ENCODE data around the gene XIST. TPM values are rescaled to one million over a fixed set of nuclear protein-coding genes. Genes with fewer than 3 reads are reported as not detected.

Gene XIST
- total and polyA plus RNA-seq, 4 donors: 0.93 to 225 (median 65.0) TPM; not detected in 1

GRCh38 chrX:73818200-73819116 is 34.1 kb downstream of the XIST start:
- TF ChIP-seq FOXA2 (IDR thresholded peaks at IDR 0.05): no peak
- no peak for TF ChIP-seq FOXA1 (IDR thresholded peaks at IDR 0.05)
- no peak for TF ChIP-seq MAX (IDR thresholded peaks at IDR 0.05)
- no peak for TF ChIP-seq RAD21 (IDR thresholded peaks at IDR 0.05)
- no peak for TF ChIP-seq REST (IDR thresholded peaks at IDR 0.05)
- TF ChIP-seq TAF1 (conservative IDR thresholded peaks at IDR 0.05): no peak
- no peak for TF ChIP-seq ATF3 (IDR thresholded peaks at IDR 0.05)
- TF ChIP-seq YY1 (IDR thresholded peaks at IDR 0.05): no peak
- TF ChIP-seq RXRA (IDR thresholded peaks at IDR 0.05): no peak
- WGBS: 74% methylated on average over 3 of the region's 3 CpGs
- Histone ChIP-seq H3K36me3 (ENCODE audit: control insufficient read depth in 4 of 4, insufficient read depth in 3 of 4, low read depth in 1 of 4, low read length in 3 of 4) (peaks cover 0 to 9% (median 4%) of the 10 kb centered on the region in 4 donors), H3K9ac (ENCODE audit: low read depth in 1 of 2, low read length in 2 of 2) (no peak overlapping the region), H3K4me3 (ENCODE audit: low read depth in 1 of 3, low read length in 3 of 3) (no peak overlapping the region), H3K27ac (ENCODE audit: low read depth in 1 of 2, low read length in 2 of 2) (no peak overlapping the region), H3K4me1 (ENCODE audit: control insufficient read depth in 4 of 4, insufficient read depth in 4 of 4, low read length in 3 of 4) (no peaks in the 10 kb centered on the region), H3K9me3 (ENCODE audit: control insufficient read depth in 4 of 4, low read length in 3 of 4) (no peaks in the 10 kb centered on the region), H3K27me3 (ENCODE audit: control insufficient read depth in 4 of 4, insufficient read depth in 4 of 4, low read length in 3 of 4) (no peaks in the 10 kb centered on the region)
- no peak for DNase-seq (ENCODE audit: low spot score)

- Histone ChIP-seq H3K9me3 (ENCODE audit: control insufficient read depth in 4 of 4, low read length in 3 of 4) (no peaks in the 10 kb centered on the region), H3K9ac (ENCODE audit: low read depth in 1 of 2, low read length in 2 of 2) (no peak overlapping the region), H3K27ac (ENCODE audit: low read depth in 1 of 2, low read length in 2 of 2) (no peak overlapping the region), H3K27me3 (ENCODE audit: control insufficient read depth in 4 of 4, insufficient read depth in 4 of 4, low read length in 3 of 4) (no peaks in the 10 kb centered on the region), H3K36me3 (ENCODE audit: control insufficient read depth in 4 of 4, insufficient read depth in 3 of 4, low read depth in 1 of 4, low read length in 3 of 4) (peaks cover 0 to 9% (median 4%) of the 10 kb centered on the region in 4 donors), H3K4me3 (ENCODE audit: low read depth in 1 of 3, low read length in 3 of 3) (no peak overlapping the region), H3K4me1 (ENCODE audit: control insufficient read depth in 4 of 4, insufficient read depth in 4 of 4, low read length in 3 of 4) (no peaks in the 10 kb centered on the region)
- no peak for DNase-seq (ENCODE audit: low spot score)
- 73% methylated on average over 6 of the region's 6 CpGs for WGBS
- TF ChIP-seq NR2F2 (IDR thresholded peaks at IDR 0.05) (no peak), EGR1 (IDR thresholded peaks at IDR 0.05; ENCODE audit: low read depth in 2 of 2) (no peak), RXRA (IDR thresholded peaks at IDR 0.05) (no peak), ZBTB33 (IDR thresholded peaks at IDR 0.05) (no peak)
Measured at GRCh38 chrX:73817393-73818199, 34.9 kb downstream of the XIST start.
